Glutamatergic neuron (in vitro differentiated cells): ENCODE data around the gene ROBO1. TPM values are rescaled to one million over a fixed set of nuclear protein-coding genes. Genes with fewer than 3 reads are reported as not detected.

Experiments used
- DNase-seq: peaks from one replicate; pipeline ENCODE4 v3.0.0; 2022
- H3K27ac Mint-ChIP-seq: one replicate; pipeline ENCODE4 v1.8.0; 2020; ENCODE audit warnings: mild to moderate bottlenecking, mixed read lengths, inconsistent platforms; ENCODE audit not compliant: unreplicated experiment
- H3K27me3 Mint-ChIP-seq: one replicate; pipeline ENCODE4 v1.8.0; 2020; ENCODE audit warnings: mild to moderate bottlenecking, moderate library complexity, mixed read lengths, inconsistent platforms; ENCODE audit not compliant: unreplicated experiment
- H3K36me3 Mint-ChIP-seq: one replicate; pipeline ENCODE4 v1.8.0; 2020; ENCODE audit warnings: mild to moderate bottlenecking, mixed read lengths, inconsistent platforms; ENCODE audit not compliant: unreplicated experiment
- H3K4me1 Mint-ChIP-seq: one replicate; pipeline ENCODE4 v1.8.0; 2020; ENCODE audit warnings: mild to moderate bottlenecking, low read depth, mixed read lengths, inconsistent platforms; ENCODE audit not compliant: unreplicated experiment
- H3K4me3 Mint-ChIP-seq: one replicate; pipeline ENCODE4 v1.8.0; 2020; ENCODE audit warnings: mild to moderate bottlenecking, mixed read lengths, inconsistent platforms; ENCODE audit not compliant: unreplicated experiment
- H3K9me3 Mint-ChIP-seq: one replicate; pipeline ENCODE4 v1.8.0; 2020; ENCODE audit warnings: mild to moderate bottlenecking, moderate library complexity, mixed read lengths, inconsistent platforms; ENCODE audit not compliant: unreplicated experiment
- CTCF ChIP-seq: fragments of 200-600 bp; sonication (generic); IDR thresholded peaks from one replicate; pipeline ENCODE4 v1.5.0; 2021; ENCODE audit not compliant: partially characterized antibody, unreplicated experiment
- total RNA-seq: library from RNA; stranded (reverse); fragmentation: NEBNext Ultra II Directional; extraction: Animal tissue kit (Norgen Biotek cat#: 25700); gene quantifications from one replicate; pipeline ENCODE4 v1.2.1, GENCODE V29; 2021; ENCODE audit not compliant: unreplicated experiment

ROBO1 gene
- total RNA-seq, 1 donor from 2014 or later, result 505 TPM

GRCh38 chr3:79664455-79664854, 103.3 kb downstream of the ROBO1 start:
- H3K27me3 Mint-ChIP-seq, result no peaks in the 10 kb centered on the region
- no peaks in the 10 kb centered on the region for H3K36me3 Mint-ChIP-seq
- H3K4me1 Mint-ChIP-seq, result no peaks in the 10 kb centered on the region
- no peak for TF ChIP-seq CTCF
- no peaks in the 10 kb centered on the region for H3K9me3 Mint-ChIP-seq
- DNase-seq, result no peak
- H3K4me3 Mint-ChIP-seq, result no peak overlapping the region
- H3K27ac Mint-ChIP-seq, result no peak overlapping the region

GRCh38 chr3:79661896-79662295, 105.9 kb downstream of the ROBO1 start:
- TF ChIP-seq CTCF, result no peak
- Mint-ChIP-seq H3K4me3 (no peak overlapping the region), H3K36me3 (no peaks in the 10 kb centered on the region), H3K27ac (no peak overlapping the region), H3K27me3 (no peaks in the 10 kb centered on the region), H3K9me3 (no peaks in the 10 kb centered on the region), H3K4me1 (no peaks in the 10 kb centered on the region)
- no peak for DNase-seq

- no peak overlapping the region for H3K27ac Mint-ChIP-seq
- no peaks in the 10 kb centered on the region for H3K9me3 Mint-ChIP-seq
- H3K4me3 Mint-ChIP-seq, result no peak overlapping the region
- TF ChIP-seq CTCF, result no peak
- H3K27me3 Mint-ChIP-seq, result peaks cover 2% of the 10 kb centered on the region
- peaks cover 3% of the 10 kb centered on the region for H3K4me1 Mint-ChIP-seq
- H3K36me3 Mint-ChIP-seq, result no peaks in the 10 kb centered on the region
- no peak for DNase-seq
Observed at GRCh38 chr3:79657076-79657475, 110.7 kb downstream of the ROBO1 start.

GRCh38 chr3:79654019-79654418, 113.8 kb downstream of the ROBO1 start:
- H3K4me1 Mint-ChIP-seq, result peaks cover 10% of the 10 kb centered on the region
- no peak overlapping the region for H3K4me3 Mint-ChIP-seq

GRCh38 chr3:79653266-79653830, 114.5 kb downstream of the ROBO1 start:
- H3K27ac Mint-ChIP-seq, result no peak overlapping the region
- H3K27me3 Mint-ChIP-seq, result peaks cover 2% of the 10 kb centered on the region
- no peak for TF ChIP-seq CTCF
- DNase-seq, result no peak
- no peaks in the 10 kb centered on the region for H3K36me3 Mint-ChIP-seq
- no peaks in the 10 kb centered on the region for H3K9me3 Mint-ChIP-seq
- peaks cover 10% of the 10 kb centered on the region for H3K4me1 Mint-ChIP-seq
- no peak overlapping the region for H3K4me3 Mint-ChIP-seq

More at GRCh38 chr3:79654019-79654418, 113.8 kb downstream of the ROBO1 start:
- no peak for TF ChIP-seq CTCF
- H3K36me3 Mint-ChIP-seq, result no peaks in the 10 kb centered on the region
- DNase-seq, result no peak
- H3K9me3 Mint-ChIP-seq, result no peaks in the 10 kb centered on the region
- H3K27ac Mint-ChIP-seq, result no peak overlapping the region
- peaks cover 2% of the 10 kb centered on the region for H3K27me3 Mint-ChIP-seq
